WTC11 (cell line): Measurements from ENCODE around the gene CLIC3.

Source experiments
- AFF4 ChIP-seq: sonication (generic); formaldehyde crosslinking; IDR thresholded peaks from 2 replicates; pipeline ENCODE4 v1.8.1; 2023; ENCODE audit warnings: mild to moderate bottlenecking, missing genetic modification reagents, borderline replicate concordance
- CREM ChIP-seq: sonication (generic); formaldehyde crosslinking; IDR thresholded peaks from 2 replicates; pipeline ENCODE4 v1.8.1; 2022; ENCODE audit warnings: mild to moderate bottlenecking, missing genetic modification reagents, moderate library complexity
- CTCF ChIP-seq: fragments of 200-600 bp; IDR thresholded peaks from 2 replicates; pipeline ENCODE4 v1.8.0; 2022; ENCODE audit warnings: antibody characterized with exemption
- HMGXB4 ChIP-seq: sonication (generic); formaldehyde crosslinking; IDR thresholded peaks from 2 replicates; pipeline ENCODE4 v1.8.1; 2023; ENCODE audit warnings: mild to moderate bottlenecking, moderate library complexity, missing genetic modification reagents
- JUN ChIP-seq: sonication (generic); formaldehyde crosslinking; IDR thresholded peaks from 2 replicates; pipeline ENCODE4 v1.8.0; 2023; ENCODE audit warnings: mild to moderate bottlenecking, missing genetic modification reagents
- MAX ChIP-seq: sonication (generic); formaldehyde crosslinking; IDR thresholded peaks from 2 replicates; pipeline ENCODE4 v1.8.0; 2022; ENCODE audit warnings: mild to moderate bottlenecking, missing genetic modification reagents
- MXD4 ChIP-seq: fragments of 250-450 bp; sonication (Bioruptor Pico); IDR thresholded peaks from 2 replicates; pipeline ENCODE4 v1.8.0; 2021; ENCODE audit warnings: mild to moderate bottlenecking, moderate library complexity, borderline replicate concordance
- RELA ChIP-seq: sonication (generic); formaldehyde crosslinking; IDR thresholded peaks from 2 replicates; pipeline ENCODE4 v1.8.1; 2022; ENCODE audit warnings: missing genetic modification reagents, mild to moderate bottlenecking, borderline replicate concordance
- STAT6 ChIP-seq: sonication (generic); formaldehyde crosslinking; conservative IDR thresholded peaks from 2 replicates; pipeline ENCODE4 v1.8.1; 2023; ENCODE audit warnings: mild to moderate bottlenecking, low read depth, missing genetic modification reagents, moderate library complexity
- TP53 ChIP-seq: sonication (generic); formaldehyde crosslinking; IDR thresholded peaks from 2 replicates; pipeline ENCODE4 v1.8.1; 2023; ENCODE audit warnings: mild to moderate bottlenecking, missing genetic modification reagents
- USF2 ChIP-seq: sonication (generic); formaldehyde crosslinking; IDR thresholded peaks from 2 replicates; pipeline ENCODE4 v1.8.1; 2023; ENCODE audit warnings: mild to moderate bottlenecking, missing genetic modification reagents, moderate library complexity
- ZNF138 ChIP-seq: sonication (generic); formaldehyde crosslinking; conservative IDR thresholded peaks from 2 replicates; pipeline ENCODE4 v1.8.1; 2022; ENCODE audit warnings: mild to moderate bottlenecking, moderate library complexity, missing genetic modification reagents

- TF ChIP-seq RELA (CRISPR knock-in tag) (no peak), USF2 (no peak), TP53 (no peak), AFF4 (no peak), CTCF (no peak), MAX (CRISPR knock-in tag) (no peak), HMGXB4 (CRISPR knock-in tag) (no peak), ZNF138 (CRISPR knock-in tag) (no peak), CREM (no peak), JUN (no peak), STAT6 (CRISPR knock-in tag) (no peak), MXD4 (CRISPR knock-in tag) (no peak)
Observed at GRCh38 chr9:137039611-137040366, 43.4 kb upstream of the CLIC3 start.
